Body of pancreas (tissue), 4 donors: ENCODE measurements around the gene LRRC75A.

Source experiments
- CTCF ChIP-seq, 7 experiments: fragments of 450-650 bp in 4 of 7; fragments of 200-600 bp in 3 of 7; sonication (generic) in 3 of 7; IDR thresholded peaks; one replicate each; pipeline ENCODE4 v1.5.1; 2016 to 2019; ENCODE audit warnings: antibody characterized with exemption in 7 of 7
- POLR2A ChIP-seq, 3 donors: fragments of 450-650 bp; IDR thresholded peaks; one replicate each; pipeline ENCODE4 v1.6.1; 2016; ENCODE audit warnings: antibody characterized with exemption in 3 of 3, mild to moderate bottlenecking in 2 of 3

- no peak for TF ChIP-seq CTCF (IDR thresholded peaks at IDR 0.05)
- TF ChIP-seq POLR2A (IDR thresholded peaks at IDR 0.05): no peak
Measured at GRCh38 chr17:16448490-16448889, 43.5 kb downstream of the LRRC75A start.
